ENCODE results near the gene NDUFS3.

GRCh38 chr11:47591764-47592163, 12.9 kb downstream of the NDUFS3 start:
- no peak for TF ChIP-seq CTCF (IDR thresholded peaks at IDR 0.05)
- no peak for TF ChIP-seq POLR2A (IDR thresholded peaks at IDR 0.05)

Data from Peyer's patch (tissue), 4 donors.